GM12865 (cell line): Measurements from ENCODE around the gene SPATS2L.

Source experiments
- DNase-seq: peaks from one replicate; pipeline ENCODE4 v3.0.0; 2010; ENCODE audit warnings: low read depth
- H3K4me3 ChIP-seq: 2 replicates; pipeline ENCODE4 v1.5.1; 2011; ENCODE audit warnings: mild to moderate bottlenecking, low read depth, low read length, control low read depth
- TF ChIP-seq, protein P1 (sequence below): IDR thresholded peaks from 2 replicates; pipeline ENCODE4 v1.5.1; 2011; ENCODE audit warnings: low read length, control low read depth, low read depth, inconsistent platforms; ENCODE audit not compliant: insufficient read depth; ENCODE audit errors: missing control alignments

The SPATS2L gene

DNA sequence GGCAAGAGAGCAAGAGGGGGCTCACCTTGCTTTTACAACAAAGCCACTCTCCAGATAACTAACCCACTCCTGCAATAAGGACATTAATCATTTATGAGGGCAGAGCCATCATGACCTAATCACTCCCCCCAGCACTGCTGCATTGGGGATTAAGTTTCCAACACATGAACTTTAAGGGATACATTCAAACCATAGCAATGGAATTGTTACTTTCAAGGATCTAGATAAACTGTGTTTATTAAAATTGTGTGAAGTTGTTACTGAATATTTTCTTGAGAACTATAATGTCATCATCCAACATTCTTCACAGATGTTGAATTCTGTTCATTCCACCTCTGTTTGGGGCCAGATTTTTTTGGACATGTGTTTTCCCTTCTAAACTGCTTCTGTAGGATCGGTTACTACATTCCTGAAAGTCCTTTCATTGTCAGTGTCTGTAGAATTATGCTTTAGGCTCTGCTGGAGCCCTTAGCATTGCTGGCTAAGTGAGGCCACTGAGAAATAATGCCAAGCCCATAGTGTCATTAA is 50.4 kb downstream of the SPATS2L start:
- no peak overlapping the region for H3K4me3 ChIP-seq
- TF ChIP-seq, protein P1, sequence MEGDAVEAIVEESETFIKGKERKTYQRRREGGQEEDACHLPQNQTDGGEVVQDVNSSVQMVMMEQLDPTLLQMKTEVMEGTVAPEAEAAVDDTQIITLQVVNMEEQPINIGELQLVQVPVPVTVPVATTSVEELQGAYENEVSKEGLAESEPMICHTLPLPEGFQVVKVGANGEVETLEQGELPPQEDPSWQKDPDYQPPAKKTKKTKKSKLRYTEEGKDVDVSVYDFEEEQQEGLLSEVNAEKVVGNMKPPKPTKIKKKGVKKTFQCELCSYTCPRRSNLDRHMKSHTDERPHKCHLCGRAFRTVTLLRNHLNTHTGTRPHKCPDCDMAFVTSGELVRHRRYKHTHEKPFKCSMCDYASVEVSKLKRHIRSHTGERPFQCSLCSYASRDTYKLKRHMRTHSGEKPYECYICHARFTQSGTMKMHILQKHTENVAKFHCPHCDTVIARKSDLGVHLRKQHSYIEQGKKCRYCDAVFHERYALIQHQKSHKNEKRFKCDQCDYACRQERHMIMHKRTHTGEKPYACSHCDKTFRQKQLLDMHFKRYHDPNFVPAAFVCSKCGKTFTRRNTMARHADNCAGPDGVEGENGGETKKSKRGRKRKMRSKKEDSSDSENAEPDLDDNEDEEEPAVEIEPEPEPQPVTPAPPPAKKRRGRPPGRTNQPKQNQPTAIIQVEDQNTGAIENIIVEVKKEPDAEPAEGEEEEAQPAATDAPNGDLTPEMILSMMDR, result no peak
- DNase-seq, result no peak

DNA sequence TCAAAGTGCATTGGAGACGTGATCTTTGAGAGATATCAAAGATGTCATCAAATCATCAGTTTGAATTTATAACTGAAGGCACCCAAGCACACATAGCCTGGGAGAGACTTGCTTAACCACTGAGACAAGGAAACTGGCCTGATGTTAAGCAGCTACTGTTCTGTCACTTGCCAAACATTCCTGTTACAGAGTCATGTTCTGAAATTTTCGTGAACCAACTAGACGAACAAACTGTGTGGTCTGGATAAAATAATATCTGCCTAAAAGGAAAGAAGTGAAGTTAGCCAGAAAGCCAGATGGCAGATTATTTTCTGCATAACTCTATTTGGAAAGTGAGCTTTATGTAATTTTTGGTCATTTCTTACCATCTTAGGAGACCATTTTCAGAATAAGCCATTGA is 51.4 kb downstream of the SPATS2L start:
- TF ChIP-seq, protein P1, result no peak
- H3K4me3 ChIP-seq, result no peak overlapping the region
- DNase-seq, result no peak

DNA sequence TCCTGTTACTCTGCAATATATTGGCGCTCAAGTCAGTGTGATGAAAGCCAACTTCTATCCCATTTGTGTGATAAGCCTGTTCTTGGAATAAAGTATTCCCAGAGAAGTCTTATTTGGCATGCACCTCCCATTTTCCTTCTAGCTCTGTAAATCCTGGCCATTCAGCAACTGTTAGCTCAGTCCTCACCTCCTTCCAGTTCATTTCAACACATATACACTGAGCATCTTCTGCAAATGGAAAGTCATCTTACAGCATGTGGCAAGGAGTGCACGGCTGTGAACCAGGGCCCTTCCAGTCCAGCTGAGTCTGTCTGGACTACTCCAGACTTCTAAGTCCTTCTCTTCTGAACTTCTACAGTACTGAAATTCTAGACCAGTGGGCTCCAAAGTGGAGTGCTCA is 53.1 kb downstream of the SPATS2L start:
- TF ChIP-seq, protein P1, result no peak
- DNase-seq, result no peak
- no peak overlapping the region for H3K4me3 ChIP-seq

DNA sequence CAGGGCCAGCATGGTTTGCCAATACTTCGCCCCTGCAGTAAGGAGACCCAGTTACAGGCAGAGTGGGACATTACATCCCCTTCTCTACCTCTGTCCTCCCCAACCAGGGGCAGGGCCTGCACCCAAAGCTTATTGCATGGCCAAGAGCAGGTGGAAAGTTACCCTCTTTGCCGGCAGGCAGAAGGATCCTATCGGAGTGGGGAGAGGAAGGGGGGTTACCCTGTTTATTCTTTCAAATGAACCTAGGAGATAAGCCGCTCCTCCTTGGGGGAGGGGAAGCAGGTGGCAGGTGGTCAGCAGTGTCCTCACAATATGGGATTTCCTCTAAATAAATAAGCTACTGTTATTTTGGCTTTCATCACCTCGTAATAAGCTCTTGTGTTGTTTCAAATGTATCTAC is 53.9 kb downstream of the SPATS2L start:
- no peak for DNase-seq
- TF ChIP-seq, protein P1, result no peak

DNA sequence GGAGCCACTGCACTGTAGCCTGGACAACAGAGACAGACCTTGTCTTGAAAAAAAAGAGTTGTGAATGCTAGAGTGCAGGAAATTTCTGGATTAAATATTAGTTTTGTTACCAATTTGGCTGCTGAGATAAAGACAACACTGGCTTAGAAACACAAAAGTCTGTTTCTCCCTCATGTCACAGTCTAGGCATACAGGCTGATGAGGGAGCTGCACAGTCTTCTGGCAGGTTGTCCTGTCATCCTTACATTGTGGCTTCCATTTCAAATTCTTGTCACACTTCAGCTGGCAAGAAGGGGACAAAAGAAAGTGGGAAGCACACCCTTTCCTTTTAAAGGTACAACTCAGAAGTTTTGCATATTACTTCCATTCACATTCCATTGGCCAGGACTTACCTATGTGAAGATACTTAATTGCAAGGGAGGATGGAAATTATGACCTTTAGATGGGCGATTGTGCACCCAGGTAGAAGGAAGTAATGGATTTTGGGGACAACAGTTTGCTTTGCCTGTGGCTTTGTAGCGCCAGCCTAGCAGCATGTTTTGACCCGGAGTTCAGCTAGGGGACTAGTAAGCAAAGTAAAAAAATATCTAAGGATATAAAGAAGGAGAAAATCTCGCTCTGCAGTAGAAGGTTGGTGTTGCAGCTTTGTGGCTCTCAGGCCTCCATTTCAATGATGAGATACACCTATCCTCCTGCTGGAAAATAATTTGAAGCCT is 55.9 kb downstream of the SPATS2L start:
- no peak for DNase-seq
- TF ChIP-seq, protein P1, result no peak
- no peak overlapping the region for H3K4me3 ChIP-seq

More for the DNA sequence above, 53.9 kb downstream of the SPATS2L start:
- H3K4me3 ChIP-seq, result no peak overlapping the region

DNA sequence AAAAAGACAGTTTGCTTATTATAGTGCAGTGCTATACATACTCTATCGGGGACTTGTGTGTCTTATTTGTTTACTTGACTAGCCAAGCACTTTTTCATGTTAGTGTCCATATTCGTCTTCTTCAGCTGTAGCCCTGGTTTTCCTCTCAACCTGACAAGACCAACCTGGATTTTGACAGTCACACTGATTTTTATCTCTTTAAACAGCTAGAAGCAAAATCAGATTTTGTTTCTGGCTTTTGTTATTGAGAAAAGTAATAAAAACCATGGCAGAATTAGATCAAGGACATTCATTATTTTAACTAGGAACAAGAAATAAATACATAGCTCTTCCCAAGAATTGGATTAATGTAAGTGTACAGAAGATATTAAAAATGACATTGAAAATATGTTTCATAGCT is 56.8 kb downstream of the SPATS2L start:
- TF ChIP-seq, protein P1, result no peak
- H3K4me3 ChIP-seq, result no peak overlapping the region
- no peak for DNase-seq

DNA sequence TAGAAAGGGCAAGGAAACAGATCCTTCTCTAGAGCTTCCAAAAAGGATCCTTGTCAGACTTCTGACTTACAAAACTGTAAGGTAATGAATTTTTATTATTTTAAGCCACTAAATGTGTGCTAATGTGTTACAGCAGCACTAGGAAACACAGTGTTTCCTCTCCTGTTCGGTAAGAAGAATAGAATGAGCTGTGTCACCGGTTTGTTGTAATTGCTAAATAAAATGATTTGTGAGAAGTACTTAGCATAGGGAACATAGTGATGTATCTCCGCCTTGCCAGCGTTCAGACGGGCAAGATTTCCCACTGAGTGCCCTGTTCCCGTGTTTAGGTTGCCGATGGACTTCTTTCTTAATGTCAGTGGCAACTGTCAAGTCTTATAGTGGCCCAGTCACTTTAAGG is 57.6 kb downstream of the SPATS2L start:
- TF ChIP-seq, protein P1, result no peak
- no peak for DNase-seq
- H3K4me3 ChIP-seq, result no peak overlapping the region
